Measurements from ENCODE around the gene PSMB8.
"Not testable (repeated sequence)": the region's sequence is repeated elsewhere in the genome, so short reads cannot be mapped to it uniquely, and the experiment has no call there.

PSMB8 gene

DNA sequence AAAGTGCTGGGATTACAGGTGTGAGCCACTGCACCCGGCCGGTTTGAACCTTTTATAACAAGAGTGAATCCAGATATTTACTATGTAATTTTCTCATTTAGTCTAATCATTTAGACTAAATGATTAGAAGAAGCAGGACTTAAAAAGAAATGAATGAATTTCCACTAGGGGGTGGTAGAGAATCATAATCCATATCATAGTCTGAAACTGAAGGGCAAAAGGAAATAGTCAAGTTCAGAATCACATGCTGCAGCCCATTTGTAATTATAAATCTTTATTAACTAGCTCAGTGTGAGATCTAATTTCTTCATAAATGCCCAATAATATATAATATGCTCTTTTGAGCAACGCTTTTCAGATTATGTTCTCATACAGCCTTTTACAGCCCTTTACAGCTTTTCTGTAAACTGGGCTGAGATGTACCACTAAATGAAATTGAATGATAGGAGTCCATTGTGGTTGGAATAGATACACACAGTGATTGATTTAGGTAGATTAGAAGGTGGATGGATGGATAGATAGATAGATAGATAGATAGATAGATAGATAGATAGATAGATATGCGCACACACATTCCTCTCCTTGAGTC lies 41.9 kb upstream of the PSMB8 start:
- DNase-seq (ENCODE audit: low read depth): peak; percentile 57

DNA sequence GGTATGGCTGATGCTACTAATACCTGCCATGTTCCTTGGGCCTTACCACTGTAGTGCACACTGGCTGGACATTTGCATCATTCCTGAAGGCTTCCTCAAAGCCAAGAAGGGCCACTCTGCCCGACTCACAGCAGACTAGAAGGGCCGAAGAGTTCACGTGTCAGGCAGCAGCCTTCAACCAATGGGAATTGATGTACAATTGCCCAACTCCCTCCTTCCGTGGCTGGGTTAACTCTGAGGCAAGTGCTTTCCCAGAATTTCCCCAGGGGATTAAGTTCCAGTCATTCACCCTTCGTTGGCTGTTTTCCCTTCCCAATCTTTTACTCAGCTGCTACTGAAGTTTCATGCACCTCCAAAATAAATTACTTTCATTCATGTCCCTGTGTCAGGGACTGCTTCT lies 39.9 kb upstream of the PSMB8 start:
- TF ChIP-seq CTCF (IDR thresholded peaks at IDR 0.05; ENCODE audit: low read depth, low read length, missing control alignments): no peak
- DNase-seq (ENCODE audit: low read depth): no peak
- no peak overlapping the region for H3K4me3 ChIP-seq (ENCODE audit: low read depth, low read length)

More for the DNA sequence above, 41.9 kb upstream of the PSMB8 start:
- H3K4me3 ChIP-seq (ENCODE audit: low read depth, low read length): no peak overlapping the region
- peak; percentile 45 for TF ChIP-seq CTCF (IDR thresholded peaks at IDR 0.05; ENCODE audit: low read depth, low read length, missing control alignments)

- no peak for TF ChIP-seq CTCF (IDR thresholded peaks at IDR 0.05; ENCODE audit: low read depth, low read length, missing control alignments)
- no peak overlapping the region for H3K4me3 ChIP-seq (ENCODE audit: low read depth, low read length)
- no peak for DNase-seq (ENCODE audit: low read depth)
Observed at GRCh38 chr6:32882879-32883250, 39.0 kb upstream of the PSMB8 start.

- not testable (repeated sequence) for DNase-seq (ENCODE audit: low read depth)
Observed at GRCh38 chr6:32880962-32881361, 37.1 kb upstream of the PSMB8 start.

GRCh38 chr6:32879691-32880090 lies 35.8 kb upstream of the PSMB8 start:
- DNase-seq (ENCODE audit: low read depth): no peak
- H3K4me3 ChIP-seq (ENCODE audit: low read depth, low read length): no peak overlapping the region
- TF ChIP-seq CTCF (IDR thresholded peaks at IDR 0.05; ENCODE audit: low read depth, low read length, missing control alignments): no peak

More at GRCh38 chr6:32880962-32881361, 37.1 kb upstream of the PSMB8 start:
- not testable (repeated sequence) for H3K4me3 ChIP-seq (ENCODE audit: low read depth, low read length)

- TF ChIP-seq CTCF (IDR thresholded peaks at IDR 0.05; ENCODE audit: low read depth, low read length, missing control alignments): no peak
- no peak for DNase-seq (ENCODE audit: low read depth)
- H3K4me3 ChIP-seq (ENCODE audit: low read depth, low read length): no peak overlapping the region
Observed at GRCh38 chr6:32876603-32877002, 32.8 kb upstream of the PSMB8 start.

DNA sequence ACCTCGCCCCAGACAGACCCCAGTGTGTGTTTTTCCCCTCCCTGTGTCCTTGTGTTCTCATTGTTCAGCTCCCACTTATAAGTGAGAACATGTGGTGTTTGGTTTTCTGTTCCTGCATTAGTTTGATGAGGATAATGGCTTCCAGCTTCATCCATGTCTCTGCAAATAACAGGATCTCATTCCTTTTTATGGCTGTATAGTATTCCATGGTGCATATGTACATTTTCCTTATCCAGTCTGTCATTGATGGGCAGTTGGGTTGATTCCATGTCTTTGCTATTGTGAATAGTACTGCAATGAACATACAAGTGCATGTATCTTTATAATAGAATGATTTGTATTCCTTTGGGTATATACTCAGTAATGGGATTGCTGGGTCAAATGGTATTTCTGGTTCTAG lies 30.1 kb upstream of the PSMB8 start:
- not testable (repeated sequence) for H3K4me3 ChIP-seq (ENCODE audit: low read depth, low read length); DNase-seq (ENCODE audit: low read depth)

GRCh38 chr6:32868257-32868788 lies 24.5 kb upstream of the PSMB8 start:
- H3K4me3 ChIP-seq (ENCODE audit: low read depth, low read length): no peak overlapping the region

More at GRCh38 chr6:32868257-32868788, 24.5 kb upstream of the PSMB8 start:
- TF ChIP-seq CTCF (IDR thresholded peaks at IDR 0.05; ENCODE audit: low read depth, low read length, missing control alignments): peak; percentile 73
- DNase-seq (ENCODE audit: low read depth): no peak
